ENCODE measurements around the gene PCDH9. TPM values are rescaled to one million over a fixed set of nuclear protein-coding genes. Genes with fewer than 3 reads are reported as not detected.

The PCDH9 gene
- total RNA-seq, 1 experiment from 2014 or later = 5.6 TPM

DNA sequence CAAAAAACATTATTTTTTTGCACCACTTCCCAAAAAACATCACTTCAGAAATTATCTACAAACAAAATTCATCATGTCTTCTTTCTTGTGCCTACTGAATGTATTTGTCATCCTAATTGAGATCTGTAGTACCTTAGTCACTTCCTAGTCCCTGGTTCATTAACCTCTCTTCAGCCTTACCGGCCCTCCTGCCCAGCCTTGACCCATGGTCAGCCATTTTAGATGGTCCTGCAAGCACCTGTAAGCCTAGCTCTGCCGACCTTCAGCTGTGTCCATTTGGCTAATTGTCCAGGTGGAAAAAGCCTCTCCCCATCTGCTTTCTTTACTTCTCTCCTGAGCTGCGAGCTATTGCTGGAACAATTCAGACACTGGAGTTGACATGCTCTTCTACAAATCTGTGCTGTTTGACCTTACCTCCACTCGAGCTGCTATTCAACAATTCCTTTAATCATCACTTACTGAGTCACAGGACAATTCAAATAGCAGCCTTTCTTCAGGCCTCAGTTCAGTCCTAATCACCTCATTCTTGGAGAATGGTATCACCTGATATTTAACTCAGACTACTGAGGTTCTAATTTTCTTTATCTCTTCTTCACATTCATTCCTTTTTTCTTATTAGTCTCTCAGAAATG lies 882.5 kb downstream of the PCDH9 start:
- peaks cover 1% of the 10 kb centered on the region; the same call in 1 of the 2 replicates for H3K4me1 ChIP-seq
- H3K9me3 ChIP-seq (replicated peaks) = no peaks in the 10 kb centered on the region
- no peaks in the 10 kb centered on the region for H3K36me3 ChIP-seq
- H3K27me3 ChIP-seq = no peaks in the 10 kb centered on the region
- H3K4me3 ChIP-seq = no peak overlapping the region
- no peak overlapping the region for H3K27ac ChIP-seq
- no peak for DNase-seq

- Histone ChIP-seq H3K9me3 (replicated peaks) (no peaks in the 10 kb centered on the region), H3K4me3 (no peak overlapping the region), H3K4me1 (no peaks in the 10 kb centered on the region), H3K27ac (no peak overlapping the region), H3K27me3 (no peaks in the 10 kb centered on the region), H3K36me3 (no peaks in the 10 kb centered on the region)
- DNase-seq = no peak
Measured at GRCh38 chr13:66345971-66346370, 884.2 kb downstream of the PCDH9 start.

- Histone ChIP-seq H3K4me3 (no peak overlapping the region), H3K36me3 (no peaks in the 10 kb centered on the region), H3K27me3 (no peaks in the 10 kb centered on the region), H3K27ac (no peak overlapping the region), H3K4me1 (no peaks in the 10 kb centered on the region), H3K9me3 (replicated peaks) (no peaks in the 10 kb centered on the region)
- DNase-seq = no peak
Measured at GRCh38 chr13:66345518-66345810, 884.7 kb downstream of the PCDH9 start.

DNA sequence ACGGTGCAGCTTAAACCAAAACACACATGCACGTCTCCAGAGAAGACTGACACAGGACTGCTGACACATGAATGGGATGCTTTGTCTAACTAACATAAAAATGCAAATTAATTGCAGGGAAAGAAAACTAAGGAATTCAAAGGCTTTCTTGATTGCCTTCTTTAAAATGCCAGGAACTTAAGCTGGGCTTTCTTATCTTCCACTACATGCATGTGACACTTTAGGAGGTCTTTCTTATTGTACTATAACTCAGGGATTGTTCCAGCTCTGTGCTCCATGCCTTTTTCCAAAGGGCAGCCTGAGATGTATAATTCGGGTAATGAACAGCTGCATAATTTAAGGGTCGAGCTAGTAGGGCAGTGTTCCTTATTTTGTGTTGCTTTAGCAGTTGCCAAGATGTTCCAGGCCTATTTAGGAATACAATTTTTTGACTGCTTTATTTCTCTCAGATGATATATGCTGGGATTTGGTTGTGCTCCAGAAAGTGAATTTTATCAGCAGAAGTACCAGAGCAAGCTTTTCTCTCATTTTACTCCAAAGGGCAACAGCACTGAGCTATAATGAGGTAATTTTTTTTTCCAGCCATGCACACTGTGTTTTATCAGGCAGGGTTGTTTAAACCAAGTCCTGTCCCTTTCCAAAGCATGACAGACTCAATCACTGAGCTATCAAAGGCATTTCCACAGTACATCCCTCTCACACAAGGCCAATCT lies 885.2 kb downstream of the PCDH9 start:
- DNase-seq = no peak
- Histone ChIP-seq H3K27me3 (no peaks in the 10 kb centered on the region), H3K4me1 (no peaks in the 10 kb centered on the region), H3K27ac (no peak overlapping the region), H3K9me3 (replicated peaks) (no peaks in the 10 kb centered on the region), H3K36me3 (no peaks in the 10 kb centered on the region), H3K4me3 (no peak overlapping the region)

DNA sequence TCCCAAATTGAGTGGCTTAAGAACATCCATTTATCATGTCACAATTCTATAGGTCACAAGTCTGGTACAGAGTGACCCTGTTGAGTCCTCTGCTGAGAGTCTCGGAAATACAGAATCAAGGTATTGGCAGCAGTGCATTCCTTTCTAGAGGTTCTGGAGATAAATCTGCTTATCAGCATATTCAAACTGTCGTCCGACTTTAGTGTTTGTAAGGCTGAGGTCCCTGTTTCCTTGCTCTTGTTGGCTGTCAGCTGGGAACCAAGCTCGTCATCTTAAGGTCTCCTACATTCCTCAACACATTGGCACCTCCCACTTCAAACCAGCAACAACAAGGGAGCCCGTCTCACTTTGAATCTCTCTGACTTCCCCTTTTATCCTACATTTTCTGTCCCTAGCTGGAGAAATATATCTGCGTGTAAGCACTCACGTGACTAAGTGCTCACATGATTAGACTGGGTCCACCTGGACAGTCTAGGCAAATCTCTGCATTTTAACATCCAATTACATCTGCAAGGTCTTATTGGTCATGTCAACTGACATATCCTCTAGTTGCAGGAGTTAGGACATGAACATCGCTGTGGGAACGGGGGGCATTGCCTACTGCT lies 886.8 kb downstream of the PCDH9 start:
- Histone ChIP-seq H3K9me3 (replicated peaks) (no peaks in the 10 kb centered on the region), H3K27me3 (no peaks in the 10 kb centered on the region), H3K4me1 (no peaks in the 10 kb centered on the region), H3K4me3 (no peak overlapping the region), H3K36me3 (no peaks in the 10 kb centered on the region), H3K27ac (no peak overlapping the region)
- DNase-seq = no peak

- Histone ChIP-seq H3K4me3 (no peak overlapping the region), H3K27me3 (no peaks in the 10 kb centered on the region), H3K9me3 (replicated peaks) (no peaks in the 10 kb centered on the region), H3K4me1 (no peaks in the 10 kb centered on the region), H3K36me3 (no peaks in the 10 kb centered on the region), H3K27ac (no peak overlapping the region)
- DNase-seq = no peak
Measured at GRCh38 chr13:66341635-66342377, 888.3 kb downstream of the PCDH9 start.

DNA sequence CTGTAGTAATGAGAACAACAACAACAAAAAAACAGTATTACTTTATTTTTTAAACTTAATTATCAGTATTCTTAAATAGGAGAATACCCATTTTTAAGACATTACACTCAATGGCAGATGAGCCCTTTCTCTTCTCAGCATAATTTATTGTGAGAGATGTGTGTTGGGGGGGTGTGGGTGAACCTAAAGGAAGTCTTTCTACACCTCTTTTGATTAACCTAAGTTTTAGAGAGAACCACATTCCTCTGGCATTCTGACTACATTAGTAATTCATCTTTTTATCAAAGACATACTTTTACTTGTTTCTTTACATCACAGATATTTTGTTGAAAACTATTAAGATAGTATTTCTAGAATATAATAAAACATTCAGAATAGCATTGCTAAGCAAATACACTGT lies 890.9 kb downstream of the PCDH9 start:
- Histone ChIP-seq H3K4me1 (no peaks in the 10 kb centered on the region), H3K27me3 (no peaks in the 10 kb centered on the region), H3K27ac (no peak overlapping the region), H3K36me3 (no peaks in the 10 kb centered on the region), H3K4me3 (no peak overlapping the region), H3K9me3 (replicated peaks) (no peaks in the 10 kb centered on the region)
- DNase-seq = no peak

GRCh38 chr13:66338542-66338941 lies 891.6 kb downstream of the PCDH9 start:
- DNase-seq = no peak
- no peak overlapping the region for H3K4me3 ChIP-seq
- H3K27me3 ChIP-seq = no peaks in the 10 kb centered on the region
- no peaks in the 10 kb centered on the region for H3K36me3 ChIP-seq
- no peaks in the 10 kb centered on the region for H3K9me3 ChIP-seq (replicated peaks)
- H3K27ac ChIP-seq = no peak overlapping the region
- no peaks in the 10 kb centered on the region for H3K4me1 ChIP-seq

GRCh38 chr13:66335626-66336025 lies 894.5 kb downstream of the PCDH9 start:
- H3K4me1 ChIP-seq = no peaks in the 10 kb centered on the region
- H3K4me3 ChIP-seq = no peak overlapping the region
- H3K27me3 ChIP-seq = no peaks in the 10 kb centered on the region
- H3K9me3 ChIP-seq (replicated peaks) = no peaks in the 10 kb centered on the region
- DNase-seq = no peak
- H3K36me3 ChIP-seq = no peaks in the 10 kb centered on the region
- H3K27ac ChIP-seq = no peak overlapping the region

DNA sequence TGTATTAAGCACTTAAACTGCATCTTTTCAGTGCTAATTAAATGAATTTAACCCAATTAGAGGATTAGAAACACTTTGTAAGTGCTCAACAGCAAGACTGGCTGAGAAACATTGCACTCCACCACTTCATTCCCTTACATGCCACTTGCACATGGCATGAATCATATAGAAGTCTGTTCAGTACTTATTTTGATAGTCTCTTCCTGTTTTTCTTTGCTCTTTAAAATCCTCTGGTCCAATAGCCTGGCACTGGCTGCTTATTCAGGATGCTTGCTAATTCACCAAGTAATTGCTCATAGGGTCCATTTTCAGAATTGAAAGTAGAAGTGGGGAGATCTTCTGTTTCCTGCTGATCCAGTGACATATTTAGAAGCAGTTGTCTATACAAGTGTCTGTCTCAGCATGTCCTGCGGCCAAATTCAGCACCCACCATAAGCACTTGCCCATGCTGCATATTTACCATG lies 900.1 kb downstream of the PCDH9 start:
- Histone ChIP-seq H3K36me3 (no peaks in the 10 kb centered on the region), H3K27me3 (no peaks in the 10 kb centered on the region), H3K4me1 (no peaks in the 10 kb centered on the region), H3K4me3 (no peak overlapping the region), H3K9me3 (replicated peaks) (no peaks in the 10 kb centered on the region), H3K27ac (no peak overlapping the region)
- no peak for DNase-seq

DNA sequence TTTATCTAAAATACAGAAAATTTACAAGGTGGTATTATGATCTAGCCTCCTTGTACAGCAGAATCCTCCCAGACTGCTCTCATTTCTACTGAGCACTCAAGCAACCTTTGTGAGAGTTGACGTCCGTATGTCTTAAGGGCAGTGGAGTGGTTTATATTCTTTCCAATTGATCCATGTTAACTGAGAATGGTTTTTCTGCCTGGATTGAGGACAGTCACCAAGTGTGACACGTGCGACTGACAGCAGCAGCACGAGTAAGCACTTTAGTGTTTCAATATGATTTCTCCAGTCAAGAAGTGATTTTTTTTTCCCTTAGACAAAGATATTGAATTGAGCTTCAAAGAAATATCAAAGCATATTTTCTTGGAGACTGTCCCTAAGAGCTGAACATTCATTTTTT lies 901.7 kb downstream of the PCDH9 start:
- no peak for DNase-seq
- Histone ChIP-seq H3K27me3 (no peaks in the 10 kb centered on the region), H3K9me3 (replicated peaks) (no peaks in the 10 kb centered on the region), H3K36me3 (no peaks in the 10 kb centered on the region), H3K4me1 (no peaks in the 10 kb centered on the region), H3K4me3 (no peak overlapping the region), H3K27ac (no peak overlapping the region)

GRCh38 chr13:66323745-66324347 lies 906.3 kb downstream of the PCDH9 start:
- Histone ChIP-seq H3K36me3 (no peaks in the 10 kb centered on the region), H3K27ac (no peak overlapping the region), H3K9me3 (replicated peaks) (no peaks in the 10 kb centered on the region), H3K4me3 (no peak overlapping the region), H3K4me1 (no peaks in the 10 kb centered on the region), H3K27me3 (no peaks in the 10 kb centered on the region)
- DNase-seq = no peak

DNA sequence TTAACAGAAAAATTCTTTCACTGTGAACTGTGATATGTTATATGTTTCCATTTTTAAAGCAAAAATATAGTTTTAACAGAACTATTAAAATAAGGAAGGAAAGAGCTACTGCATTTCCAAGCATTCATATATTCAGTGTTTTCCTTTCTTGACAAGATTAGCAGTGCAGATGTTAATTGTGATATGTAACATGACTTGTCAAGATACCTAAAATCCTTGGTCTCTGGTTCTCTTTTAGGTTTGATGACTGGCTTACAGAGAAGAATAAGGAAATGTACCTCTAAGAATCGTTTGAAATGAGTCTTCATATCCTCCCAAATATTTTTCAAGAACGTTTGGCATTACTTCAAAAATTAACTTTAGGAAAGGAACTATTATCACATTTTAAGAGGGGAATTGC lies 907.2 kb downstream of the PCDH9 start:
- Histone ChIP-seq H3K27ac (no peak overlapping the region), H3K4me3 (no peak overlapping the region), H3K9me3 (replicated peaks) (no peaks in the 10 kb centered on the region), H3K36me3 (no peaks in the 10 kb centered on the region), H3K4me1 (no peaks in the 10 kb centered on the region), H3K27me3 (no peaks in the 10 kb centered on the region)
- no peak for DNase-seq

DNA sequence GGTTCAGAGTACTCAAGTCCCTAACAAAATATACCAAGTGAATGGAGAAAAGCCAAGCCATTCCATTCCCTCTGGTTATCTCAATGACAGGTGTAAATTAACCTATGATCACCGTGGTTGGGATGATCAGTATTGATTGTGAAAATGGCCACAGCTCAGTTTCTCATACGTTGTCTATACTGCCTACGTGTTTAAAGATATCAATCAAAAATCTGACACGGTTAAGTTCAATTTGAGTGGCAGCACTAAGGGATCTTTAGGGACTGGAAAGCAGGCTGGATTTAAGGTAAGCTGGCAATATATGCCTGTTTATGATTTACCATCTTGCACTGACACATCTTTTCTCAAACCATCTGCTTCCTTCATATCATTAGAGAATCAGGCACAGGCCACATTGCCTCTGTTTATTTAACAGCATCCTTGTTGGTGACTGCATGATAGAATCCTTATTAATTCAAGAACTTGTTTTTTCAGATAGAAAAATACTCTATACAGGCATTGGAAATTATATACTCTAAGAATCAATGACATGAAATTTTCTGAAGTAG lies 907.9 kb downstream of the PCDH9 start:
- H3K27ac ChIP-seq = no peak overlapping the region
- DNase-seq = no peak
- H3K27me3 ChIP-seq = no peaks in the 10 kb centered on the region
- H3K9me3 ChIP-seq (replicated peaks) = no peaks in the 10 kb centered on the region
- H3K4me3 ChIP-seq = no peak overlapping the region
- H3K4me1 ChIP-seq = no peaks in the 10 kb centered on the region
- no peaks in the 10 kb centered on the region for H3K36me3 ChIP-seq

GRCh38 chr13:66314911-66315310 lies 915.2 kb downstream of the PCDH9 start:
- H3K4me1 ChIP-seq = no peaks in the 10 kb centered on the region
- no peak overlapping the region for H3K27ac ChIP-seq
- no peak overlapping the region for H3K4me3 ChIP-seq
- H3K27me3 ChIP-seq = no peaks in the 10 kb centered on the region
- peak; percentile 7 to 38 for DNase-seq
- no peaks in the 10 kb centered on the region for H3K36me3 ChIP-seq
- no peaks in the 10 kb centered on the region for H3K9me3 ChIP-seq (replicated peaks)

Measured in SJCRH30 (cell line).